Measurements from ENCODE around the gene NLRC3.

DNA sequence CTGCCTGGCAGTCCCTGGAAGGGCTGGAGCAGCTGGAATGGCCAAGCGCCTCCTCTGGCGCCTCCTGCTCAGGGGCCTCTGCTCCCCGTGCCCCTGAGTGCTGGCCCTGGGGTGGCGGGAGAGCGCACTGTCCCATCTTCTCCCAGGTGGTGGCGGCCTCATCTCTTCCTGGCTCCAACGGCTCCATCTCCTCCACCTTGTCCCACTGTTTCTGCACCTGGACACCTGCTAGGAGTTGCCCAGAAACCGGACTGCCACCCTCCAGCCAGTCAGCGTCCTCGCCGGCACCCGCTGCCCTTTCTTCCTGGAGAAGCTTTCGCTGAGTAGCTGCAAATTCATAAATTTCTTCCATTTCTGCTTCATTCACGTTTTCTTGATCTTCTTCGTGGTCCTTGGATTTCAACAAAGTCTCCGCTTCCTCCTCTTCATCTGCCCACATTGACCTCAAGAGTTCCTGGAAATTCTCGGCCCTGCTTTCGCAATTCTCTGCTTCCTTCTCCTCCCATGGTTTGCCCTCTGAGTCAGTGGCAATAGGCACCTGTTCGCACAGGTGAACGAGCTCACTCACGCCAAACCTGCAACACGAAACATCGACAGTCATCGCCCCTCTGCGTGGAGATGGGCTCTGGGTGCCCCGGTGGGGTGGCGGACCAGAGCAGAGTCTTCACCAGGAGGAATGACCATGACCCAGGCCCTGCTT lies 13.7 kb upstream of the NLRC3 start:
- TF ChIP-seq, protein P1, sequence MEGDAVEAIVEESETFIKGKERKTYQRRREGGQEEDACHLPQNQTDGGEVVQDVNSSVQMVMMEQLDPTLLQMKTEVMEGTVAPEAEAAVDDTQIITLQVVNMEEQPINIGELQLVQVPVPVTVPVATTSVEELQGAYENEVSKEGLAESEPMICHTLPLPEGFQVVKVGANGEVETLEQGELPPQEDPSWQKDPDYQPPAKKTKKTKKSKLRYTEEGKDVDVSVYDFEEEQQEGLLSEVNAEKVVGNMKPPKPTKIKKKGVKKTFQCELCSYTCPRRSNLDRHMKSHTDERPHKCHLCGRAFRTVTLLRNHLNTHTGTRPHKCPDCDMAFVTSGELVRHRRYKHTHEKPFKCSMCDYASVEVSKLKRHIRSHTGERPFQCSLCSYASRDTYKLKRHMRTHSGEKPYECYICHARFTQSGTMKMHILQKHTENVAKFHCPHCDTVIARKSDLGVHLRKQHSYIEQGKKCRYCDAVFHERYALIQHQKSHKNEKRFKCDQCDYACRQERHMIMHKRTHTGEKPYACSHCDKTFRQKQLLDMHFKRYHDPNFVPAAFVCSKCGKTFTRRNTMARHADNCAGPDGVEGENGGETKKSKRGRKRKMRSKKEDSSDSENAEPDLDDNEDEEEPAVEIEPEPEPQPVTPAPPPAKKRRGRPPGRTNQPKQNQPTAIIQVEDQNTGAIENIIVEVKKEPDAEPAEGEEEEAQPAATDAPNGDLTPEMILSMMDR (tag by site-specific recombination; IDR thresholded peaks at IDR 0.05): no peak
- TF ChIP-seq, protein P2, sequence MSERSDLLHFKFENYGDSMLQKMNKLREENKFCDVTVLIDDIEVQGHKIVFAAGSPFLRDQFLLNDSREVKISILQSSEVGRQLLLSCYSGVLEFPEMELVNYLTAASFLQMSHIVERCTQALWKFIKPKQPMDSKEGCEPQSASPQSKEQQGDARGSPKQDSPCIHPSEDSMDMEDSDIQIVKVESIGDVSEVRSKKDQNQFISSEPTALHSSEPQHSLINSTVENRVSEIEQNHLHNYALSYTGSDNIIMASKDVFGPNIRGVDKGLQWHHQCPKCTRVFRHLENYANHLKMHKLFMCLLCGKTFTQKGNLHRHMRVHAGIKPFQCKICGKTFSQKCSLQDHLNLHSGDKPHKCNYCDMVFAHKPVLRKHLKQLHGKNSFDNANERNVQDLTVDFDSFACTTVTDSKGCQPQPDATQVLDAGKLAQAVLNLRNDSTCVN (tag by site-specific recombination; optimal IDR thresholded peaks at IDR 0.05): no peak
- TF ChIP-seq, protein P3, sequence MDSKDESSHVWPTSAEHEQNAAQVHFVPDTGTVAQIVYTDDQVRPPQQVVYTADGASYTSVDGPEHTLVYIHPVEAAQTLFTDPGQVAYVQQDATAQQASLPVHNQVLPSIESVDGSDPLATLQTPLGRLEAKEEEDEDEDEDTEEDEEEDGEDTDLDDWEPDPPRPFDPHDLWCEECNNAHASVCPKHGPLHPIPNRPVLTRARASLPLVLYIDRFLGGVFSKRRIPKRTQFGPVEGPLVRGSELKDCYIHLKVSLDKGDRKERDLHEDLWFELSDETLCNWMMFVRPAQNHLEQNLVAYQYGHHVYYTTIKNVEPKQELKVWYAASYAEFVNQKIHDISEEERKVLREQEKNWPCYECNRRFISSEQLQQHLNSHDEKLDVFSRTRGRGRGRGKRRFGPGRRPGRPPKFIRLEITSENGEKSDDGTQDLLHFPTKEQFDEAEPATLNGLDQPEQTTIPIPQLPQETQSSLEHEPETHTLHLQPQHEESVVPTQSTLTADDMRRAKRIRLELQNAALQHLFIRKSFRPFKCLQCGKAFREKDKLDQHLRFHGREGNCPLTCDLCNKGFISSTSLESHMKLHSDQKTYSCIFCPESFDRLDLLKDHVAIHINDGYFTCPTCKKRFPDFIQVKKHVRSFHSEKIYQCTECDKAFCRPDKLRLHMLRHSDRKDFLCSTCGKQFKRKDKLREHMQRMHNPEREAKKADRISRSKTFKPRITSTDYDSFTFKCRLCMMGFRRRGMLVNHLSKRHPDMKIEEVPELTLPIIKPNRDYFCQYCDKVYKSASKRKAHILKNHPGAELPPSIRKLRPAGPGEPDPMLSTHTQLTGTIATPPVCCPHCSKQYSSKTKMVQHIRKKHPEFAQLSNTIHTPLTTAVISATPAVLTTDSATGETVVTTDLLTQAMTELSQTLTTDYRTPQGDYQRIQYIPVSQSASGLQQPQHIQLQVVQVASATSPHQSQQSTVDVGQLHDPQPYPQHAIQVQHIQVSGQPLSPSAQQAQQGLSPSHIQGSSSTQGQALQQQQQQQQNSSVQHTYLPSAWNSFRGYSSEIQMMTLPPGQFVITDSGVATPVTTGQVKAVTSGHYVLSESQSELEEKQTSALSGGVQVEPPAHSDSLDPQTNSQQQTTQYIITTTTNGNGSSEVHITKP (tag by site-specific recombination; IDR thresholded peaks at IDR 0.05): no peak
- TF ChIP-seq ZNF239 (tag by site-specific recombination; IDR thresholded peaks at IDR 0.05): no peak
- TF ChIP-seq ZNF514 (tag by site-specific recombination; IDR thresholded peaks at IDR 0.05): no peak
- no peak for TF ChIP-seq ZNF214 (tag by site-specific recombination; IDR thresholded peaks at IDR 0.05; ENCODE audit: borderline replicate concordance)
- no peak for TF ChIP-seq ZNF560 (tag by site-specific recombination; IDR thresholded peaks at IDR 0.05; ENCODE audit: borderline replicate concordance)
- no peak for TF ChIP-seq ZNF2 (tag by site-specific recombination; IDR thresholded peaks at IDR 0.05)
- TF ChIP-seq MYNN (tag by site-specific recombination; IDR thresholded peaks at IDR 0.05; ENCODE audit: borderline replicate concordance): no peak
- TF ChIP-seq ZNF302 (tag by site-specific recombination; IDR thresholded peaks at IDR 0.05; ENCODE audit: low read depth): no peak
- TF ChIP-seq, protein P4, sequence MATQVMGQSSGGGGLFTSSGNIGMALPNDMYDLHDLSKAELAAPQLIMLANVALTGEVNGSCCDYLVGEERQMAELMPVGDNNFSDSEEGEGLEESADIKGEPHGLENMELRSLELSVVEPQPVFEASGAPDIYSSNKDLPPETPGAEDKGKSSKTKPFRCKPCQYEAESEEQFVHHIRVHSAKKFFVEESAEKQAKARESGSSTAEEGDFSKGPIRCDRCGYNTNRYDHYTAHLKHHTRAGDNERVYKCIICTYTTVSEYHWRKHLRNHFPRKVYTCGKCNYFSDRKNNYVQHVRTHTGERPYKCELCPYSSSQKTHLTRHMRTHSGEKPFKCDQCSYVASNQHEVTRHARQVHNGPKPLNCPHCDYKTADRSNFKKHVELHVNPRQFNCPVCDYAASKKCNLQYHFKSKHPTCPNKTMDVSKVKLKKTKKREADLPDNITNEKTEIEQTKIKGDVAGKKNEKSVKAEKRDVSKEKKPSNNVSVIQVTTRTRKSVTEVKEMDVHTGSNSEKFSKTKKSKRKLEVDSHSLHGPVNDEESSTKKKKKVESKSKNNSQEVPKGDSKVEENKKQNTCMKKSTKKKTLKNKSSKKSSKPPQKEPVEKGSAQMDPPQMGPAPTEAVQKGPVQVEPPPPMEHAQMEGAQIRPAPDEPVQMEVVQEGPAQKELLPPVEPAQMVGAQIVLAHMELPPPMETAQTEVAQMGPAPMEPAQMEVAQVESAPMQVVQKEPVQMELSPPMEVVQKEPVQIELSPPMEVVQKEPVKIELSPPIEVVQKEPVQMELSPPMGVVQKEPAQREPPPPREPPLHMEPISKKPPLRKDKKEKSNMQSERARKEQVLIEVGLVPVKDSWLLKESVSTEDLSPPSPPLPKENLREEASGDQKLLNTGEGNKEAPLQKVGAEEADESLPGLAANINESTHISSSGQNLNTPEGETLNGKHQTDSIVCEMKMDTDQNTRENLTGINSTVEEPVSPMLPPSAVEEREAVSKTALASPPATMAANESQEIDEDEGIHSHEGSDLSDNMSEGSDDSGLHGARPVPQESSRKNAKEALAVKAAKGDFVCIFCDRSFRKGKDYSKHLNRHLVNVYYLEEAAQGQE (tag by site-specific recombination; IDR thresholded peaks at IDR 0.05): no peak
- TF ChIP-seq HOXA7 (CRISPR knock-in tag; IDR thresholded peaks at IDR 0.05; ENCODE audit: borderline replicate concordance): no peak
